GM12892 (cell line): ENCODE data around the gene ZNF146.
"Not testable (repeated sequence)": the region's sequence is repeated elsewhere in the genome, so short reads cannot be mapped to it uniquely, and the experiment has no call there.

ENCODE experiments used
- DNase-seq: peaks from one replicate; pipeline ENCODE4 v3.0.0; 2011; ENCODE audit not compliant: insufficient read length
- FAIRE-seq: peaks from 2 replicates; lab custom pipeline; 2011; peaks lifted over from hg19 to GRCh38; lab: Jason Lieb, UNC
- POLR2A ChIP-seq: IDR thresholded peaks from 2 replicates; pipeline ENCODE4 v1.6.1; 2011; ENCODE audit warnings: low read depth, low read length, control low read depth
- POLR2AphosphoS5 ChIP-seq: IDR thresholded peaks from 2 replicates; pipeline ENCODE4 v1.6.1; 2011; ENCODE audit warnings: low read depth, low read length, control low read depth
- TAF1 ChIP-seq: IDR thresholded peaks from 2 replicates; pipeline ENCODE4 v1.6.1; 2011; ENCODE audit warnings: low read depth, mild to moderate bottlenecking, control low read depth, low read length, borderline replicate concordance

ZNF146 gene

DNA sequence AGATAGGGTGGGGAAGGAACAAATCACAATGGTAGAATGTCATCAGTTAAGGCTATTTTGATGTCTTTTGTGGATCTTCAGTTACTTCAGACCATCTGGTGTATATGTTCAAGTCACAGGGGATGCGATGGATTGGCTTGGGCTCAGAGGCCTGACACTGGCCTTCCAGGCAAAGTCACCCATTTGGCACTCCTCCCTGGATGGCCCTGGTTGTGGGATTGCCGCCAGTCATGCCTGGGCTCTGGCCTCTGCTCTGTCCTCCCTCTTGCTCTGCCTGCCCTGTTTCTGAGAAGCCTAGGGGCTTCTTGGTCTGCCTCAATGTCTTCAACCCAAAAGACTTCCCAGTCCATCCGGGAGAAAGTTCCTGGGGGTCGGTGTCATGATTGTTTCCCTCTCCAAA is 50.2 kb downstream of the ZNF146 start:
- no peak for DNase-seq
- TF ChIP-seq TAF1 (no peak), POLR2AphosphoS5 (no peak), POLR2A (no peak)
- FAIRE-seq = no peak

DNA sequence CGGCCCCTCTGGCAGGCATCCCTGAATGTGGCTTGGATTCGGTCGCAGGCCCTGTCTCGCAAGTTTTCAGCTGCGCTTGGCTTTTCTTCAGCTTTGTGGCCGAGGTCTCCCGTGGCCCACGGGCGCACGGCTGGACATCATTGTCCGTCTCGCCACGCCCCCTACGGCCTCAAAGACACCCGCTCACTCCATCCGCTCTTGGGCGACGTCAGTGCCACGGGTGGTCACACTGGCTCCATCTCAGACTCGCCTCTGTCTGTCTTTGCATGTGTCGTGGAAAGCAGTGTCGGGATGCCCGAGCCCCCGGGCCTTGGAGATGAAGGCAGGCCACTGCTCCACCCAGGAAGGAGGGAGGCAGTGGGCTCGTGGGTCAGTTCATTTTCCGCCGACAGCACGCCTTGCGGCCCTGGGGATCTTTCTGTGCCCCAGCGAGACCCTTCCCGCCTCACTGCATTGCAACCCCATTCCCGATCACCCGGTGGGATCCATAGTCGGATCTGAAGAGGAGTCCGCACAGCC is 51.0 kb downstream of the ZNF146 start:
- no peak for TF ChIP-seq POLR2AphosphoS5
- no peak for TF ChIP-seq POLR2A
- TF ChIP-seq TAF1 = no peak
- DNase-seq (no peak), FAIRE-seq (no peak)

DNA sequence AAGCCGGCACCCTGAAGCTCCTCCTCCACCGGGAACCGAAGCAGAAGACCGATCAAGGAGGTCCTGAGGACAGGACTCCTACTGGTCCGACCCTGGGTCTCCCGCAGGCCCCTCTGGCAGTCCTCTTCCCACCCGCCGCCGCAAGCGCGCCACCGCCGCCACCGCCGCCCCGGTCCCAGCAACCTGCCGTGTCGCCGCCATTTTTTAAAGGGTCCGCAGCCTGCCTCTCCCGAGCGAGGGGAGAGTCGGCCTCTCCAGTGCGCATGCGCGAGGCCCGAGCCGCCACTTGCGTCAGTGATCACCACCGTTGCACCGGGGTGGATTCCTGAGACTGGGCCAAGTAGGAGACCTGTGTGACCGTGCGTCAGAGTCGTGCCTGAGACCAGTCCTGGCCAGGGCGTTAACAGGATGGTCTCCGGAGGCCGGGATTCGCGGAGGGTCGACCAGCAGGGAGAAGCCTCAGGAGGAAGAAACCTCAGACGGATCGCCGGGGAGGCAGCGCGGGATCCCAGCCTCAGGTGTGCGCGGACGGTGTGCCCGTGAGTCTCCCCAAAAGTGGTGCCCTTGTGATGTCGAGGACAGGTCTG is 51.6 kb downstream of the ZNF146 start:
- FAIRE-seq (no peak), DNase-seq (no peak)
- TF ChIP-seq TAF1 (no peak), POLR2AphosphoS5 (no peak), POLR2A (no peak)

DNA sequence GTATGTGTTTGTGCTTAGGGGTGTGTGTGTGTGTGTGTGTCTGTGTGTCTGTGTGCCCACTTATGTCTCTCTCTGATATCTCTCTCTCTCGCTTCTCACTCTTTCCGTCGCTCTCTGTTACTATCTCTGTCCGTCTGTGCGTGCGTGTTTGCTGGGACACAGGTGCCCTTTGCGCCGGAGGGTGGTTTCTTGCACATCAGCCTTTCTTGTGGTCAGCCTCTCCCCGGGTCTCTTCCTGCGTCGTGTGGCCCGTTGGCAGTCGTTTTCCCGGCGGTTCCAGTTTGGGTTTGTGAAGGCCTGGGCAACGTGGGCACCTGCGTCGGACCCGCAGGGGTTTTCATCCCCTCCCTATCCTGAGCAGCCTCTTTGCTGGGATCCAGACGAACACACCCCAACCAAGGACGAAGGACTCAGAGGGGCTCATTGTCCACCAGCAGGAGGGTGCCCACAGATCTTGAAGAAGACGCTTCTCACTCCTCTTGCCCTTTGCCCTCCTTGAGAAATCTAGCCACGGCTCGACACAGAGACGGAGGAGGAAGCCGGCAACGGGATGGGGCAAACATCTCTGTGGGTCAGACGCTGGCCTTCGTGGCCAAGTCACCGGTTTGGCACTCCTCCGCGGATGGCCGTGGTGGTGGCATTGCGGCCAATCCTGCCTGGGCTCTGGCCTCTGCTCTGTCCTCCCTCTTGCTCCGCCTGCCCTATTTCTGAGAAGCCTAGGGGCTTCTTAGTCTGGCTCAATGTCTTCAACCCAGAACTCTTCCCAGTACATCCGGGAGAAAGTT is 52.3 kb downstream of the ZNF146 start:
- TF ChIP-seq POLR2A = no peak
- FAIRE-seq = no peak

DNA sequence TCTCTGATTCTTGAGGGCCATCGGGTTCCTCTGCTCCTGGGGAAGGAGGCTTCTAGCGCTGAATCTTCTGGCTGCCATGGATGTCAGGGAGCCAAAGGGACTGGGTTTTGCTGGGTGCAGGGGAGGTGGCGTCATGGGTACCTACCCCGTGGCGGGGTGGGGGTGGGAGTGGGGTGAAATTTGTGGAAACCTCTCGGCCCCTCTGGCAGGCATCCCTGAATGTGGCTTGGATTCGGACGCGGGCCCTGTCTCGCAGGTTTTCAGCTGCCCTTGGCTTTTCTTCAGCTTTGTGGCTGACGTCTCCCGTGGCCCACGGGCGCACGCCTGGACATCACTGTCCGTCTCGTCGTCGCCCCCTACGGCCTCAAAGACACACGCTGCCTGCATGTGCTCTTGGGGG is 53.2 kb downstream of the ZNF146 start:
- not testable (repeated sequence) for DNase-seq, FAIRE-seq

More for the DNA sequence above, 52.3 kb downstream of the ZNF146 start:
- DNase-seq = no peak

DNA sequence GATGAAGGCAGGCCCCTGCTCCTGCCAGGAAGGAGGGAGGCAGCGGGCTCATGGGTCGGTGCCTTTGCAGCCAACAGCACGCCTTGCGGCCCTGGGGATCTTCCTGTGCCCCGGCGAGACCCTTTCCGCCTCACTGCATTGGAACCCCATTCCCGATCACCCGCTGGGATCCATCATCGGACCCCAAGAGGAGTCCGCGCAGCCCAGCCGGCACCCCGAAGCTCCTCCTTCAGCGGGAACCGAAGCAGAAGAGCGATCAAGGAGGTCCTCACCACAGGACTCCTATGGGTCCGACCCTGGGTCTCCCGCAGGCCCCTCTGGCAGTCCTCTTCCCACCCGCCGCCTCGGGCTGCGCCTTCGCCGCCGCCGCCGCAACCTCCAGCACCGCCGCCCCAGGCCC is 53.7 kb downstream of the ZNF146 start:
- not testable (repeated sequence) for FAIRE-seq, DNase-seq

DNA sequence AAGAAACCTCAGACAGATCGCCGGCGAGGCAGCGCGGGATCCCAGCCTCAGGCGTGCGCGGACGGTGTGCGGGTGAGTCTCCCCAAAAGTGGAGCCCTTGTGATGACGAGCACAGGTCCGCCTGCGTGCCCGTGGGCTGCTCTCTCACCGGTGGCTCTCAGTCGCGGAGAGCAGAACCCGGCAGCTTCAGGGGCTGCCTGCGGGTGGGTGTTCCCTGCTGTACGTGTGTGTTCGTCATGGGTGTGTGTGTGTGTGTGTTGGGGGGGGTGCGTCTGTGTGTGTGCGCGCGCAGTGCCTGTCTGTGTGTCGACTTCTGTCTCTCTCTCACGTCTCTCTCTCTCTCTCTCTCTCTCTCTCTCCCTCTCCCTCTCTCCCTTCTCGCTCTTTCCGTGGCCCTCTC is 54.4 kb downstream of the ZNF146 start:
- DNase-seq, FAIRE-seq: not testable (repeated sequence)
